ENCODE data around the gene RELL1.

- TF ChIP-seq CTCF (conservative IDR thresholded peaks at IDR 0.05; ENCODE audit: low read length) (no peak), EZH2phosphoT487 (IDR thresholded peaks at IDR 0.05; ENCODE audit: borderline replicate concordance, low read depth, low read length) (no peak)
These were observed 124.4 kb downstream of the RELL1 start for GRCh38 chr4:37561803-37562207.
